ENCODE measurements around the gene SCAF8.

DNA sequence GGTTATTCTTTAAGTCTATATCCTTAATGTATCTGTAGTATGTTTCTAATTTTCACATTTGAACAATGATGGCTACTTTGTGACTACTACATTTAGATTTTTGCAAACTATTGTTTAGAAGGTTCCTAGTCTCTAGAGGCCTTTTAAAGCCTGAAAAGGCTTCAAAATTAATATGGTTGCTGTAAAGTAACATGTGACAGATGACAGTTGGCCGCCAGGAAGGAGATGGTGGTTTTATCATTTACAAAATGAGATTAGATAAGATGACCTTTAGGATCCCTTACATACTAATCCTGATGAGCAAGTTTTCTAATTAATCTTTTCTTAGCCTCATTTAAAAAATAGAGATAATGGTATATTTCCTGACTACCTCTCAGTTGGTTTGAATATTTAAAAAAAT is 18.8 kb downstream of the SCAF8 start:
- TF ChIP-seq, protein P1, sequence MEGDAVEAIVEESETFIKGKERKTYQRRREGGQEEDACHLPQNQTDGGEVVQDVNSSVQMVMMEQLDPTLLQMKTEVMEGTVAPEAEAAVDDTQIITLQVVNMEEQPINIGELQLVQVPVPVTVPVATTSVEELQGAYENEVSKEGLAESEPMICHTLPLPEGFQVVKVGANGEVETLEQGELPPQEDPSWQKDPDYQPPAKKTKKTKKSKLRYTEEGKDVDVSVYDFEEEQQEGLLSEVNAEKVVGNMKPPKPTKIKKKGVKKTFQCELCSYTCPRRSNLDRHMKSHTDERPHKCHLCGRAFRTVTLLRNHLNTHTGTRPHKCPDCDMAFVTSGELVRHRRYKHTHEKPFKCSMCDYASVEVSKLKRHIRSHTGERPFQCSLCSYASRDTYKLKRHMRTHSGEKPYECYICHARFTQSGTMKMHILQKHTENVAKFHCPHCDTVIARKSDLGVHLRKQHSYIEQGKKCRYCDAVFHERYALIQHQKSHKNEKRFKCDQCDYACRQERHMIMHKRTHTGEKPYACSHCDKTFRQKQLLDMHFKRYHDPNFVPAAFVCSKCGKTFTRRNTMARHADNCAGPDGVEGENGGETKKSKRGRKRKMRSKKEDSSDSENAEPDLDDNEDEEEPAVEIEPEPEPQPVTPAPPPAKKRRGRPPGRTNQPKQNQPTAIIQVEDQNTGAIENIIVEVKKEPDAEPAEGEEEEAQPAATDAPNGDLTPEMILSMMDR (IDR thresholded peaks at IDR 0.05; ENCODE audit: poor library complexity) = no peak
- no peak for TF ChIP-seq EZH2 (IDR thresholded peaks at IDR 0.05; ENCODE audit: borderline replicate concordance)

All from hepatocyte (in vitro differentiated cells).